ENCODE data around the gene ZNF496. TPM values are rescaled to one million over a fixed set of nuclear protein-coding genes. Genes with fewer than 3 reads are reported as not detected.
"Not testable (repeated sequence)": the region's sequence is repeated elsewhere in the genome, so short reads cannot be mapped to it uniquely, and the experiment has no call there.

ZNF496 gene
- total and polyA plus RNA-seq, 4 donors = 8.2 to 43.4 (median 15.6) TPM

GRCh38 chr1:247367786-247368422 is 36.2 kb upstream of the ZNF496 start:
- ATAC-seq (ENCODE audit: insufficient read depth, low FRiP score) (no peak), DNase-seq (no peak)
- WGBS, 2 donors = 70 to 78% methylated on average over 6 of the region's 6 CpGs
- TF ChIP-seq CTCF (IDR thresholded peaks at IDR 0.05; ENCODE audit: control extremely low read depth, extremely low read depth) = no peak
- Histone ChIP-seq H3K27me3 (ENCODE audit: control insufficient read depth in 3 of 3, insufficient read depth in 3 of 3, low read length in 2 of 3) (no peaks in the 10 kb centered on the region), H3K9ac (ENCODE audit: insufficient read depth in 1 of 2, low read length in 2 of 2) (no peak overlapping the region), H3K4me3 (no peak overlapping the region), H3K9me3 (ENCODE audit: control insufficient read depth in 4 of 4, insufficient read depth in 3 of 4, low read length in 3 of 4) (peaks cover 0 to 2% (median 0%) of the 10 kb centered on the region in 4 donors), H3K4me1 (ENCODE audit: control insufficient read depth in 5 of 5, insufficient read depth in 5 of 5, low read length in 5 of 5) (no peaks in the 10 kb centered on the region), H3K36me3 (ENCODE audit: control insufficient read depth in 4 of 4, insufficient read depth in 4 of 4, low read length in 4 of 4) (no peaks in the 10 kb centered on the region), H3K27ac (ENCODE audit: low read depth in 1 of 2, low read length in 1 of 2) (no peak overlapping the region)

- Histone ChIP-seq H3K27me3 (ENCODE audit: control insufficient read depth in 3 of 3, insufficient read depth in 3 of 3, low read length in 2 of 3) (no peaks in the 10 kb centered on the region), H3K9me3 (ENCODE audit: control insufficient read depth in 4 of 4, insufficient read depth in 3 of 4, low read length in 3 of 4) (peaks cover 0 to 2% (median 0%) of the 10 kb centered on the region in 4 donors), H3K9ac (ENCODE audit: insufficient read depth in 1 of 2, low read length in 2 of 2) (no peak overlapping the region), H3K36me3 (ENCODE audit: control insufficient read depth in 4 of 4, insufficient read depth in 4 of 4, low read length in 4 of 4) (no peaks in the 10 kb centered on the region), H3K4me3 (no peak overlapping the region), H3K27ac (ENCODE audit: low read depth in 1 of 2, low read length in 1 of 2) (no peak overlapping the region), H3K4me1 (ENCODE audit: control insufficient read depth in 5 of 5, insufficient read depth in 5 of 5, low read length in 5 of 5) (no peaks in the 10 kb centered on the region)
- no peak for DNase-seq
- no peak for ATAC-seq (ENCODE audit: insufficient read depth, low FRiP score)
- WGBS, 2 donors = 70 to 88% methylated on average over 4 of the region's 4 CpGs
- TF ChIP-seq CTCF (IDR thresholded peaks at IDR 0.05; ENCODE audit: control extremely low read depth, extremely low read depth) = no peak
These were observed 35.4 kb upstream of the ZNF496 start for GRCh38 chr1:247366926-247367645.

GRCh38 chr1:247366345-247366744 is 34.7 kb upstream of the ZNF496 start:
- H3K9ac ChIP-seq (ENCODE audit: insufficient read depth in 1 of 2, low read length in 2 of 2); H3K36me3 ChIP-seq (ENCODE audit: control insufficient read depth in 4 of 4, insufficient read depth in 4 of 4, low read length in 4 of 4); ATAC-seq (ENCODE audit: insufficient read depth, low FRiP score); DNase-seq; H3K9me3 ChIP-seq (ENCODE audit: control insufficient read depth in 4 of 4, insufficient read depth in 3 of 4, low read length in 3 of 4); H3K4me1 ChIP-seq (ENCODE audit: control insufficient read depth in 5 of 5, insufficient read depth in 5 of 5, low read length in 5 of 5); H3K4me3 ChIP-seq; H3K27me3 ChIP-seq (ENCODE audit: control insufficient read depth in 3 of 3, insufficient read depth in 3 of 3, low read length in 2 of 3); H3K27ac ChIP-seq (ENCODE audit: low read depth in 1 of 2, low read length in 1 of 2): not testable (repeated sequence)
- 90 to 100% methylated on average over 1 of the region's 1 CpG for WGBS, 2 donors

- H3K36me3 ChIP-seq (ENCODE audit: control insufficient read depth in 4 of 4, insufficient read depth in 4 of 4, low read length in 4 of 4) = no peaks in the 10 kb centered on the region
- H3K9me3 ChIP-seq (ENCODE audit: control insufficient read depth in 4 of 4, insufficient read depth in 3 of 4, low read length in 3 of 4) = peaks cover 0 to 2% (median 0%) of the 10 kb centered on the region in 4 donors
- ATAC-seq (ENCODE audit: insufficient read depth, low FRiP score) (no peak), DNase-seq (no peak)
- no peak for TF ChIP-seq CTCF (IDR thresholded peaks at IDR 0.05; ENCODE audit: control extremely low read depth, extremely low read depth)
- H3K4me3 ChIP-seq = no peak overlapping the region
- no peak overlapping the region for H3K27ac ChIP-seq (ENCODE audit: low read depth in 1 of 2, low read length in 1 of 2)
- H3K27me3 ChIP-seq (ENCODE audit: control insufficient read depth in 3 of 3, insufficient read depth in 3 of 3, low read length in 2 of 3) = no peaks in the 10 kb centered on the region
- H3K4me1 ChIP-seq (ENCODE audit: control insufficient read depth in 5 of 5, insufficient read depth in 5 of 5, low read length in 5 of 5) = peaks cover 0 to 5% (median 0%) of the 10 kb centered on the region in 5 donors
- 93 to 96% methylated on average over 7 of the region's 7 CpGs for WGBS, 2 donors
- H3K9ac ChIP-seq (ENCODE audit: insufficient read depth in 1 of 2, low read length in 2 of 2) = no peak overlapping the region
These were observed 33.4 kb upstream of the ZNF496 start for GRCh38 chr1:247365023-247365422.

GRCh38 chr1:247363000-247363399 is 31.3 kb upstream of the ZNF496 start:
- H3K36me3 ChIP-seq (ENCODE audit: control insufficient read depth in 4 of 4, insufficient read depth in 4 of 4, low read length in 4 of 4); DNase-seq; H3K27me3 ChIP-seq (ENCODE audit: control insufficient read depth in 3 of 3, insufficient read depth in 3 of 3, low read length in 2 of 3); H3K9ac ChIP-seq (ENCODE audit: insufficient read depth in 1 of 2, low read length in 2 of 2); ATAC-seq (ENCODE audit: insufficient read depth, low FRiP score); H3K4me3 ChIP-seq; H3K9me3 ChIP-seq (ENCODE audit: control insufficient read depth in 4 of 4, insufficient read depth in 3 of 4, low read length in 3 of 4); H3K27ac ChIP-seq (ENCODE audit: low read depth in 1 of 2, low read length in 1 of 2); H3K4me1 ChIP-seq (ENCODE audit: control insufficient read depth in 5 of 5, insufficient read depth in 5 of 5, low read length in 5 of 5): not testable (repeated sequence)
- 93 to 97% methylated on average over 1 of the region's 1 CpG for WGBS, 2 donors

Data from lung (tissue), 12 donors.